ENCODE data around the gene SGTA.

The SGTA gene

GRCh38 chr19:2809387-2810140 lies 26.5 kb upstream of the SGTA start:
- no peak for DNase-seq (ENCODE audit: low spot score)

GRCh38 chr19:2808129-2808941 lies 25.3 kb upstream of the SGTA start:
- DNase-seq (ENCODE audit: low spot score) = no peak

DNA sequence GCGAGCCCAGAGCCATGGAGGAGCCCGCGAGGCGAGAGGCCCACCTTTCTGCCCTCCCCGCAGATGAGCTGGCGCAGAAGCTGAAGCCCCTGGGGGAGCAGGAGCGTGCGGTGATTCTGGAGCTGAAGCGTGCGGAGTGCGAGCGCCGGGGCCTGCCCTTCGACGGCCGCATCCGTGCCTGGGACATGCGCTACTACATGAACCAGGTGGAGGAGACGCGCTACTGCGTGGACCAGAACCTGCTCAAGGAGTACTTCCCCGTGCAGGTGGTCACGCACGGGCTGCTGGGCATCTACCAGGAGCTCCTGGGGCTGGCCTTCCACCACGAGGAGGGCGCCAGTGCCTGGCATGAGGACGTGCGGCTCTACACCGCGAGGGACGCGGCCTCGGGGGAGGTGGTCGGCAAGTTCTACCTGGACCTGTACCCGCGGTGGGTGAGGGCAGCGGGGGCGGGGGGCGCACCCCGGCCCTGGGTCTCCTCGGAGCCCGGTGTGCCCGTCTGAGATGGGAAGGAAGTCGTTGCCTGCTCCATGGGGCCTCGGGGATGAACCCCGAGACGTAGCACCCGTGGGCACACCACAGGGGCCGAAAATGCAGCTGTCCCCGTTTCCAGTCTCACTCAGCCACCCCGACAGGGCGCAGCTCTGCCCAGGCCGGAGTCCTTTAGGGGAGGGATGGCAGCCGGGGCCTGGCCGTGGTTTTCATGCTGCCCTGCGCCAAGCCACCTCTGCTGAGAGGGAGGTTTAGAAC lies 24.5 kb upstream of the SGTA start:
- no peak for DNase-seq (ENCODE audit: low spot score)

- no peak for DNase-seq (ENCODE audit: low spot score)
Measured at GRCh38 chr19:2806736-2807378, 23.8 kb upstream of the SGTA start.

DNA sequence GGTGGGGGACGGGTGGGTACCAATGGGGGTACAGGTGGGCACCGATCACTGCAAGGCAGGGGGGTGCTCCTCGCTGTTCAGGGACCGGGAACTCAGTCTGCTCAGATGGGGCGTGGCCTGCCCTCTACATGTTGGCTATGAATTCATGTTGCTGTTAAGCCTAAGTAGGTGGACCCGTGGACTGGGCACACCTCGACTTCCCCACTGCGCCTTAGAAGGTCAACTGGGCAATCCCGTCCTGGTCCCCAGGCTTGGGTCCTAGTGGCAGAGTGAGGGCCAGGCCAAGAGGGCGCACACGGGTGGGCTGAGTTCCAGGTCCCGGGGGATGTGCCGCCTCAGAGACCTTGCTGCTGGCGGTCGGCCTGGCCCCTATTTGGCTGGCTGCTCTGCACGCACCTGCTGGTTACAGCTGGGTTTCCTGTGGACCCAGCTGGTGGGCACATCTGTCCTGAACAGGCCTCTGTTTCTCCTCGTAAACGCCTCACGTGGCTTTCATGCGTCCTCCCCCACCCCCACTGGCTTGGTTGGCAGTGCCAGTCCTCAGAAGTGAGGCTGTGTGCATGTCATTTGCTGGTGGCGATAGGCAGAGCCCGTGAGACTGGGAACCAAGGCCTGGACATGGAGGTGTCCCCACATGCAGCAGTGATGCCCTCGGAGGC lies 23.0 kb upstream of the SGTA start:
- no peak for DNase-seq (ENCODE audit: low spot score)

DNA sequence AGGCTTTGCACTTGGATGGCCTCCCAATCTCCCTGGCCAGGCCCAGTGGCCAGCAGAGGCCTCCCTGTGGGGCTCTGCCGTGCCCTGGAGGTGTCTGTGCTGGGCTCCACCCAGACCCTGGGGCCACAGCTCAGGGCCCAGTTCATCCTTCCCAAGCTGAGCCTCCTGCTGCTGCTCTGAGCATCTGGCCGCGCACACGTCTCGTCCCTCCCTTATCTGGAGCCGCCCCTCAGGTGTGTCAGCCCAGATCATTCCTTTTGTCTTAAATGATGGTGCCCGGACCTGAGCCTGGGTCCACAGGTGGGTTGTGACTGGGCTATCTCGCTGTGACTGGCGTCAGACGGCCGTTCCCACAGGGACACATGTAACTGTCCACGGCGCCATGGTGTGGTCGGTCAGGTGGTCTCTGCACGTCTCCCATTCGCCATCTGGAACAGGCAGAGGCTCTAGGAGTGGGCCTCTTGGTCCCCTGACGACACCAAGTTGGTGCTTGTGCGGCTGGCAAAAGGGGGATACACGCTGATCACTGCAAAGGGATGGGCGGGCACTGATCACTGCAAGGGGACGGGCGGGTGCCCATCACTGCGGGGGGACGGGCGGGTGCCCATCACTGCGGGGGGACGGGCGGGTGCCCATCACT lies 22.3 kb upstream of the SGTA start:
- DNase-seq (ENCODE audit: low spot score) = no peak

- no peak for DNase-seq (ENCODE audit: low spot score)
Measured at GRCh38 chr19:2804156-2805004, 21.3 kb upstream of the SGTA start.

GRCh38 chr19:2803486-2804155 lies 20.5 kb upstream of the SGTA start:
- DNase-seq (ENCODE audit: low spot score) = no peak

DNA sequence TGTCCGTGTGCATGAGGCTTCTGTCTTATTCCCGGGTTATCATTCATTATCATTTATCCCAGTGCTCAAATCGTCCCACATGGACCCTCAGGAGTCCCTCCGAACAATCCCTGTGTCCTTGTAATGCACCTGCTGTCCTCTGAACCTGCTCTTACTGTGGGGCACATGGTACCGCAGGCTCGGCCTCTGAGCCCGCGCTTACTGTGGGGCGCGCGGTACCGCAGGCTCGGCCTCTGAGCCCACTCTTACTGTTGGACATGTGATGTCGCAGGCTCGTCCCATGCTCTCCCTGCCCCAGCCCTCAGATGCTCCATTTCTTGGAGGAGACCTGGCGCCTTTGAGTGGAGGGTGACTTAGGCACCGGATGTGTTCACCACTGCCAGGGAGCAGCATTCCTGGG lies 19.8 kb upstream of the SGTA start:
- no peak for DNase-seq (ENCODE audit: low spot score)

- no peak for DNase-seq (ENCODE audit: low spot score)
Measured at GRCh38 chr19:2800506-2800905, 17.4 kb upstream of the SGTA start.

- DNase-seq (ENCODE audit: low spot score) = no peak
Measured at GRCh38 chr19:2799273-2800020, 16.4 kb upstream of the SGTA start.

GRCh38 chr19:2798733-2799132 lies 15.7 kb upstream of the SGTA start:
- no peak for DNase-seq (ENCODE audit: low spot score)

GRCh38 chr19:2798158-2798685 lies 15.1 kb upstream of the SGTA start:
- no peak for DNase-seq (ENCODE audit: low spot score)

- DNase-seq (ENCODE audit: low spot score) = no peak
Measured at GRCh38 chr19:2797280-2797679, 14.2 kb upstream of the SGTA start.

DNA sequence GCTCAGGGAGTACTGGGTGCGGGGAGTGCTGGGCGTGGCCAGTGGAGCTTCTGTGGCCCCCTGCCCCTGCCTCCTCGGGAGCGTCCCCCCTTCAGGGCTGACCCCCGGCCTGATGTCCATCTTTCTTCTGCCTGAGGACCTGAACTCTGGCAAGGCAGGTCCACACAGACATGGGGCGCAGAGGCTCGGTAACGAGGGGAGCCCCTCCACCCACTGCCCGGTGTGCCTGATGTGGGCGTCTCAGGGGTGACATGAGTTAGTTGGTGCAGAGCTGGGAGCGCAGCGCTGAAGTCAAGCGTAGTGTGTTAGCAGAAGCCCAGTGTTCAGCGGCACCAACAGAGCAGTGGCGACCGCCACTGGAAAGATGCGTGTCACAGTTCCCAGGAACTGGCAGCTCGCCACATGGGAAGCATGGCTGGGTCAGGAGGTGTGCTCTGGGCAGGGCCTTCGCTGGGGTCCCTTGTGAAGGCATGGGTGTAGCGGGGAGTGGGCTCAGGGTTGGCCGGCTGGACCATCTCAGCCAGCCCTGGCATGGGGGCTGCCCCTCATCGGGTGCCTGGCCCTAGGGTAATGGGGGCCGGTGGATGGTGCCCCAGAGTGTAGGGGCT lies 13.7 kb upstream of the SGTA start:
- no peak for DNase-seq (ENCODE audit: low spot score)

DNA sequence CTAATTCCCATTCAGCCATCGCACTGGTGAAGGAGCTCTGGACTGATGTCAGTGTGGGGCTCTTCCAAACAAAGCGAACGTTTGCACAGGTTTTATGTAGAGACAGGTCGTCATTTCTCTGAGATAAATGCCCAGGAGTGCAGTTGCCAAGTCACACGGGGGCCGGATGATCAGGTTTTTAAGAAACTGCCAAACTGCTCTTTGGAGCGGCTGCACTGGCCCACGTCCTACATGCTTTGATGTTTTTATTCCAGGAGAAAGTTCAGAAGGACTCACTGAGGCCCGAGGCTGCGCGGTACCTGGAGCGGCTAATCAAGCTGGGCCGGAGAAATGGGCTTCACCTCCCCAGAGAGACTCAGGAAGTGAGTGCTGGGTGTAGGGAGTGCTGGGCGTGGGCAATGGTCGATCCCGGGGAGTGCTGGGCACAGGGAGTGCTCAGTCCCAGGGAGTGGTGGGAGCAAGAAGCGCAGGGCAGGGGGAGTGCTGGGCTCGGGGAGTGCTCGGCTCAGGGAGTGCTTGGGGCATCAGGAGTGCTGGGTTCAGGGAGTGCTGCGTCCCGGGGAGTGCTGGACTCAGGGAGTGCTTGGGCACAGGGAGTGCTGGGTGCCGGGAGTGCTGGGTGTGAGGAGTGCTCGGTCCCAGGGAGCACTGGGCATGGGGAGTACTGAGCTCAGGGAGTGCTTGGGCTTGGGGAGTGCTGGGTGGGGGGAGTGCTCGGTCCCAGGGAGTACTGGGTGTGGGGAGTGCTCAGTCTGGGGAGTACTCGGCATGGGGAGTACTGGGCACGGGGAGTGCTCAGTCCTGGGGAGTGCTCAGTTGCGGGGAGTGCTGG lies 13.0 kb upstream of the SGTA start:
- DNase-seq (ENCODE audit: low spot score) = no peak

- no peak for DNase-seq (ENCODE audit: low spot score)
Measured at GRCh38 chr19:2793577-2793976, 10.5 kb upstream of the SGTA start.

All from GM03348 (cell line).